HG02678 (cell line): ENCODE results near the gene MSMP.

Experiments
- ATAC-seq: cut with Tn5 transposase; IDR thresholded peaks from one replicate; pipeline ENCODE4 v1.9.1; 2021; ENCODE audit warnings: mild to moderate bottlenecking, moderate library complexity; ENCODE audit not compliant: unreplicated experiment

Gene MSMP, protein sequence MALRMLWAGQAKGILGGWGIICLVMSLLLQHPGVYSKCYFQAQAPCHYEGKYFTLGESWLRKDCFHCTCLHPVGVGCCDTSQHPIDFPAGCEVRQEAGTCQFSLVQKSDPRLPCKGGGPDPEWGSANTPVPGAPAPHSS

DNA sequence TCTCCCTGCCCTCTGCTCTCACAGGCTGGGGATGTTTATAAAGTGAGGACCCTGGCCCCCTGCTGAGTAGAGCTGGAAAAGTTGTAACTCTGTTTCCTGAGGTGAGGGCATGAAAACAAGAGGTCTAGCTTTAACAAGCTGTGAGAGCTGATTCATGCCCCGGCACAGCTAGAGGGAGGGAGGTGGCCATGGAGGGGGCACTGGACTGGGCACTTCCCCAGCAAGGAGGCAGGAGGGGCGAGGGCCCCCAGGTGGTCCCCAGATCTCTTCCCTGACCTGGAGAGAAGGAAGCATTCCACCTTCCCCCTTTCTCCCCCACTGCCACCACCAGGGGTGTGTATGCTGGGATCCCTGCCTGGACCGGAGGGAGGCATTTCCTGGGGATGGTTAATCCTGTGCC is at the start of gene MSMP:
MSMP (minus strand) TSS at position 13 of the 400 bp plus-strand sequence. CDS start 147 bp downstream, outside the sequence.
- no peak for ATAC-seq

DNA sequence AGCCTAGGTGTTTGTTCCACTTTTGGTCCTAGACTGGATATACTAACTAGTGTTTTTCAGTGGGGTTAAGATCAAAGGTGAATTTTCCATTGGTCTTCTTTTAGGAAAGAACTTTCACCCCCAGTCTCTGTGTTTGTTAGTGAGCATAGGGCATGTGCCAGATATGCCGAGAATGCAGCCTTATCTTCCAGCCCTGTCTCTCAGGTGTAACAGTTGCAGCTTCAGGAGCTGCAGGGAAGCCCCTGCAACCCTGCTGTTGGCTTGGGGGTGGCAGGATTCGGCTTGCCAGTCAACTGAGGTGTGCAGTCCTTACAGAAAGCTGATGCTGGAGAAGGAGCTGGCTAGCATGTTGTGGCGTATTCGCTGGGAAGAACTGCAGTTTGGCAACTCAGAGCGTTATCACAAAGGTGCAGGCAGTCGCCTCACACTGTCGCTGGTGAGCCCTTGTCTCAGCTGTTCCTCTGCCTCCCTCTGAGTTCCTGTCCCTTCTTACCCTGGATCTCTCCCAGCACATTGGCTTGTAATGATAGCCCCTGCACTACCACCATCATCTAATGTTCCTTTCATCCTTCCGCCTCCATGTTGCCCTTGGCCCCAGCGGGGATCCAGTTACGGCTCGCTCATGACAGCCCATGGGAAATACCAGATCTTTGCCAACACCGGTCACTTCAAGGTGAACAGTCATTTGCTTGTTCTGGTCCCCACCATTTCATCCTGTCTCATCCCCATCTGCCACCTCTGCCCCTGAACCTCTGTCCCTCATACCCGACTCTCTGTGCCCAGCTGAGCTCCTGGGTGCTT is 47.5 kb upstream of the MSMP start:
- no peak for ATAC-seq

DNA sequence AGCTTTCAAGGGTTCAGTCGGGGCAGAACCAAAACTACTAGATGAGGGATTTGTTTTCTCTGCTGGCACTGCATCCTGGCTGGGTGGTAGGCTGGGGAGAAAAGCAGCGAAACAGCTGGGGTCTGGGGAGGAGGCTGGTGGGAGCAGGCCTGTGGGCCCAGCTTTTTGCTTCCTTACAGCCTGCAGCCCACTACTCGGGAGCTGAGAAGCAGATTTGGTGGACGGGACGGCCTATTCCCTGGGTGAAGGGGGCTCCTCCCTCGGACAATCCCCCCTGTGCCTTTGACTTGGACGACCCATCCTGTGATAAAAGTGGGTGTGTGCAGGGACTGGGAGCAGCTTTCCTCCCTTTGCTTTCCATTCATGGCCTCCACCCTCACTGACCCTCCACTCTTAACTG is 46.5 kb upstream of the MSMP start:
- no peak for ATAC-seq

DNA sequence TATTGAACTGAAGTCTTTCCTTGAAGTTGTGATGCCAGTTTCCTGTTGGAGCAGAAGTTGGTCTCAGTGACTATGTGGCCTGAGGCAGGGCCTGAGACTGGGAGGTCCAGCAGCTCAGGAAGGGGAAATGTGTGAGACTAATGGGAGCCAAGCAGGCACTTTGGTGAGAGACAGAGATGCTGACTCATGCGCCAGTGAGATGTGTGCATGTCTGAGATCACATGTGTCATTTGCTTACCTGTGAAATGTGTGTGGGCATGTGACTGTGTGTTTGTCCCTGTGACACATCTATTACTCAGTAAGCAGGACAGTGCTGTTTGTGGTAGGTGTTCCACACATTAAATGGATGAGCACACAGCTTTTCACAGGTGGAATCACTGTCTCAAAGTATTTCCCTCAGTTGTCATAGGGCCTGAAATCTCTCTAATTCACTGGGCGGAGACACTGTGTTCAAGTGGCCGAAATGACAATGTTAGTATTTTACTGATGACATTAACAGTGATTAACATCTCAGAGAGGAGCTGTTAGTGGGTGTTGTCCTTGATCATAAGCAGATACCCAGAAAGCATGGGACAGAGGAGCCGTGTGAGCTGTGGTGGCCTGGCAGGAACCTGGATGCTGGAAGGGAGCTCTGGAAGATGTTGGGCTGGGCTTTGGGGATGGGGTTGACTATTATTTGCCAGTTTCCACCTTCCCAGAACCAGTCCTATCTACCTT is 44.7 kb upstream of the MSMP start:
- ATAC-seq: no peak

DNA sequence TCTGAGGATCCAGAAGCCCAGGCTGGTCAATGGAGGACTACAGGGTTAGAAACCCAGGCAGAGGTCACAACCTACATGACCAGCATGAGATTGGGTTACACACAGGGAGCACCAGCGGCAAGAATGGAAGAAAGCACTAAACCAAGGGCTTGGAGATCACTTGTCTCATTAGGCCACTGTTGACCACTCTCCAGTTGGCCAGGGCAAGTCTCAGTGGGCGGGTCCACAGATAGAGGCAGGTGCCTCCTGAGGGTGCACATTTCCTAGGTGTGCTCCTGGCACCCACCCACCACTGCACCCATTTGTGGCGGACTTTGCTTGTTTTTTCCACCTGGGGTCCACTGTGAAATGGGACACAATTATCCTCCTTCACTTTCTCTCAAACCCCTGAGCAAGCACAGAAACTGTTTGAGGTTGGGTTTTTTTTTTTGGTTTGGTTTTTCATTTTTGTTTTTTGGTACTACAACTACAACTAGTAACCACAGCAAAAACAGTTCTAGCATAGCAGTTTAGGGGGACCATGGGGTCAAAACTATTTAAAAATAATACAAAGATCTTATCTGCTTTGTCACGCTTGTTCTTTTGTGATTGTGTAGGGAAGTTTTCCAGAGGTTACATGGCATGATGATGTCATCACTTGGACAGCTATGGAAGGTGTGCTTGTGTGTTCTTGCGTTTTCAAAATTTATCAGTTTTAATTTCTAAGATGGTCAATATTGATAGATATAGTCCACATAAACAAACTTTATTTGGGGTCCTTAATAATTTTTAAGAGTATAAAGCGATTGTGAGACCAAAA is 43.4 kb upstream of the MSMP start:
- ATAC-seq: no peak

DNA sequence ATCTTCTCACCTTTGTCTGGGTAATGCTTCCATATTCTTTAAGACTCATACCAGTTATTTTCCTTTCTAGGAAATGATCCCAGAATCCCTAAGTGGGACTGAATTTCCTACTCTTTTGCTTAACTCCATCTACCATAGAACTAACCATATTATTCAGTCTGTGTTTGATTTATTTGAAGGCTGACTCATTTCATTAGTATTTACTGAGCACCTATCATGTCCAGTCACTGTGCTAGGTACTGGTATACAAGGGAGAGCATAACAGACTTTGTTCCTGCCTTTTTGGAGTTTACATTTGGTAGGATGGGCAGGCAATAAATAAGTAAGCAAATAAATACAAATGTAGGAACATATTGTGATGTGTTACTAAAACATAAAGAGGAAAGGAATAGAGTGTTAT is 41.6 kb upstream of the MSMP start:
- no peak for ATAC-seq

DNA sequence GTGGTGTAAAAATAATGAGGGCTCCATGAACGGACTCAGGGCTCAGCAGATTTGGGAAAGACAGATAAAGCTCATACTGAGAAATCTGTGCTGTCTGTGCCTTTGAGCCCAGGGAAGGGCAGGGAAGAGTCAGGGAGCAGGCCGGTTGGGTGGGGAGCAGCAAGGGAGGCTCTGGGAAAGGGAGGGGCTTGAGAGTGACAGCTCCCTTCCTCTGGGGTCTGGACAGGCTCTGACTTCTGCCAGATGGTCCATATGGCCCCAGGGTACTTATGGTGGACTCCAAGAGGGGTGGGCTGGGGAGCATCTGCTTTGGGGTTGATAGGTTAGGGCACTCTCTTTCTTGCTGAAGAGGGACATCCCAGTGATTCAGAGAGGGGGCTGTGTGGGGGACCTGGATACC is 39.4 kb upstream of the MSMP start:
- no peak for ATAC-seq

DNA sequence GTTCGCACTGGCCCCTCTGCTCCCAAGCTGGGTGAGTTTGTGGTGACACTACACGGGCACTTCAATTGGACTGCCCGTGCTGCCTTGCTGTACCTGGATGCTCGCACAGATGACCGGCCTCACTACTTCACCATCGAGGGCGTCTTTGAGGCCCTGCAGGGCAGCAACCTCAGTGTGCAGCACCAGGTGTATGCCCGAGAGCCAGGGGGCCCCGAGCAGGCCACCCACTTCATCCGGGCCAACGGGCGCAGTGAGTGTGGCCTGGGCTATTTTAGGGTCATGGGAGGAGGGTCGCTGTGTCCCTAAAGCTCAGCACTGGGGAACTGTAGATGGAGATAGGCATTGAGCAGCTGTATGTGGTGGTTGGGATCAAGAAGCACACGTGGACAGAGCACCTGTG is 38.8 kb upstream of the MSMP start:
- no peak for ATAC-seq

DNA sequence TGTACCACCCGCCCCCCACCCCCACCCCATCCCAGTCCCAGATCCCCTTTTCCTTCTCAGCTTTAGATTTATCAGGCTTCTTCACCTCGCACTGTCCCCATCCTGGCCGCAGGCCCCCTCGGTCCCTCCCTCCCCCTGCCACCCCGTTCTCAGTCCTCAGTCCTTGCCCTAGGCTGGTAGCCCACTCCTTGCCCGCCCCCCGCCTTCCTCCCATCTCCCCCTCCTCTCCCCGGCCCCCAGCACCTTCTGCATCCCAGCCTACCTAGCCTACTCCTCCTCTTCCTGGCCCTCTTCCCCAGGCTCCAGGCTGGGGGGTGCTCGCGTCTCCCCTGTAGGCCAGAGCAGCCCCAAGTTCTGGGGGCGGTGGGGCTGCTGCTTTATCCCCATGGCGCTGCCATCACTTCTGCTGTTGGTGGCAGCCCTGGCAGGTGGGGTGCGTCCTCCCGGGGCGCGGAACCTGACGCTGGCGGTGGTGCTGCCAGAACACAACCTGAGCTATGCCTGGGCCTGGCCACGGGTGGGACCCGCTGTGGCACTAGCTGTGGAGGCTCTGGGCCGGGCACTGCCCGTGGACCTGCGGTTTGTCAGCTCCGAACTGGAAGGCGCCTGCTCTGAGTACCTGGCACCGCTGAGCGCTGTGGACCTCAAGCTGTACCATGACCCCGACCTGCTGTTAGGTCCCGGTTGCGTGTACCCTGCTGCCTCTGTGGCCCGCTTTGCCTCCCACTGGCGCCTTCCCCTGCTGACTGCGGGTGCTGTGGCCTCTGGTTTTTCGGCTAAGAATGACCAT is 38.1 kb upstream of the MSMP start:
- ATAC-seq: no peak

DNA sequence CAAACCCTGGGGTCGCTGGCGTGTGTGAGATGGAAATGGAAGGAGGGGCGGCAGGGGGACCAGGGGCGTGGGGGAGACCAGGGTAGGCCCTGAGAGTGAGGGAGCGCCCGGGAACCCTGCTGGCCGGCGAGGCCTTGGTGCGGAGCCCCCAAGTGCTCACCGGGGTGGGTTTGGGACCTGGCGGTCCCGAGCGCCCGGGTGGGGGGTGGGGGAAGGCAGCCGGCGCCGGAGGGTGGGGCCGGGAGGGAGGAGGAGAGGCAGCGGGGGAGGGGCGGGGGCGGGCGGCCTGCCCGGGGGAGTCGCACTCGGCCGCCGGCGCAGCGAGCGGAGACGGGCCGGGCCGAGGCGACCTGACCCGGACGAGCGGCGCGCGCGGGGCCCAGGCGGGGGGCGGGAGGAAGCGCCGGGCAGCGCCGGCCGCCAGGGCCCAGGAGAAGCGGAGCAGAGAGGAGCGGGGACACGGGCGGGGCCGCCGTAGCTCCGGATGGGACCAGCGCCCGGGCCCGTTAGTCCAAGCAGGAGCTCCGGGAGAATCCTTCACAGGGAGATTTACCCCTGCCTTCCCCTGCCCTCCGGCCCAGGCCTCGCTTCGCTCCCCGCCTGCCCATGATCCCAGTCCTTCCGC is 37.3 kb upstream of the MSMP start, which contains the start of gene NPR2:
NPR2 (plus strand) TSS at position 295 of the 625 bp plus-strand sequence. CDS start 818 bp downstream, outside the sequence.
- ATAC-seq: no peak

DNA sequence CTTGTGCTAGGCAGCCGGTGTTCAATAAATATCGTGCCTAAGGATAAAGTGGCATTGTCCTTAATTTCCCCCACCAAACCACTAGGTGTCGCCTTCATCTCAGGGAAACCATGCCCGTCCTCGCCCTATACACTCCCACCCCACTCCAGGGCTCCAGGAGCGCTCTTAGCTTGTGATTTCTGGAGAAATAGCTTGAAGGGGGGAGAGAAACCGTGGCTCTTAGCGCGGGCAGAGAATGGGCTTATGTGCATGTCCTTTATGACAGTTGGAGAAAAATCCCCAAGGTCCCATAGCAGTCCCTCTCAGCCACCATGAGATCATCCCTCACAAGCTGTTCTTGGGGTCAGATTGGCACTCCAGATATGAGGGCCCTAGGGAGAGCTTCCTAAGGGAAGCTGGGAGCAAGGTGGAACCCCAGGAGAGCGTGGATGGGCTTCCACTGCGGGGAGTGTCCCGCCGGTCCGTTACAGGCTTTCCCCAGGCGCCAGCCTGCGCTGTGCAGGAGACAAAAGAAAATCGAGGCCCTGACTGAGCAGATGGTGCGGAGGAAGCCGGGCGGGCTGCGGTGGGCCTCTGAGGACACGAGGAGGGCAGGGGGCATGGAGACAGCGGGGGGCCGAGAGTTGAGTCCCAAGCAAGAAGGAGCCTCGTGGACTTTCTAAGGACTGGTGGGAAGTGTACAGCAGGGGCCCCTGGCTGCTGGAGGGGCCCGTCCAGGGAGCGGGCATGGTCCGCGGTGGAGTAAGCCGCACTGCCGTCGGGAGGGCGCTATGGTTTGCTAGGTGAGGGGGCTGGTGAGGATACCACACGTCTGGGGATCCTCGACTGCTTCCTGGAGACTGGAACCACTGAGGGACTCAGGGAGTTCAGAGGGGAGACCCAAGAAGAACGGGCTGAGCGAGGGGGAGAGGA is 36.6 kb upstream of the MSMP start:
- ATAC-seq: peak; percentile 67

DNA sequence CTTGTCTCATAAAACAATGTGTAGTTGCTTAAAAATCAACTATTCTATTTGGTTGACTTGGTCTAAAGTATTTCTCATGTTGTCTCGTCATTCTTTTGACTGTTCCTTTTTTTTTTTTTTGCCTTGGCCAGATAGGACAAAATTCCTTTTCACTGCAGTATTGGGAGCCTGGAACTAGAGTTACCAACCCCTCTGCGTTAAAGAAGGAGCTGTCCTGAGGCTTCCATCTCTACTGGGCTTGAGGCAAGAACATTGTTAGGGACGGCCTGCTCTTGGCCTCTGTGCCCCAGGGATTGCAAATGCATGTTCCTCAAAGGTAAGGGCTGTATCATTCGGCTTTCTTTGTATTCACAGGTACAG is 35.9 kb upstream of the MSMP start:
- ATAC-seq: no peak

DNA sequence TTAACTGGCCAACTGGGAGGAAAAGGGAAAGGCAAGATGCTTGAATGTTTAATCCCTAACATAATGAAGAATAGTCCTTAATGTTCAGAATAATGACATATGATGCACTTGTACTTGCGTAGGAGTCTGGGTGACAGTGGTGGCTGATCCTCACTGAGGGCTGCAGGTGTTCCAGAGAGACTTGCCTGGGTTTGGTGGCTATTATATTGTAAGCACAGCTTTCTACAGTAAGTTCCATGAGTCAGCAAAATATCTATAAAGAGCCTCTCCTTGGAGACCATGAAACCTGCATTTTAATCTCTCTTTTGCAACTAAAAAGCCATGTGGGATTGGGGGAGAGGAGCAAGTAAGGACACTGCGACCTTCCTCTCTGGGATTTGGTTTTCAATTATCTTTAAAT is 35.5 kb upstream of the MSMP start:
- no peak for ATAC-seq

DNA sequence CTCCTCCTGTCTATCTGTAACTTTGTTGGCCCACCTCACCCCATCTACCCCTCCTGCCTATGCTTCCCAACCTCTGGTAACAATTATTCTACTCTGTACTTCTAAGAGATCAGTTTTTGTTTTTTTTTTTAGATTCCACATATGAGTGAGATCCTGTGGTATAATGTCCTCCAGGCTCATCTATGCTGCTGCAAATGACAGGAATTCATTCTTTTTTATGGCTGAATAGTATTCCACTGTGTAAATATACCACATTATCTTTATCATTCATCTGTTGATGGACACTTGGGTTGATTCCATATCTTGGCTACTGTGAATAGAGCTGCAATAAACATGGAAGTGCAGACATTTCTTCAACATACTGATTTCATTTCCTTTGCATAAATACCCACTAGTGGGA is 29.3 kb upstream of the MSMP start:
- ATAC-seq: no peak

DNA sequence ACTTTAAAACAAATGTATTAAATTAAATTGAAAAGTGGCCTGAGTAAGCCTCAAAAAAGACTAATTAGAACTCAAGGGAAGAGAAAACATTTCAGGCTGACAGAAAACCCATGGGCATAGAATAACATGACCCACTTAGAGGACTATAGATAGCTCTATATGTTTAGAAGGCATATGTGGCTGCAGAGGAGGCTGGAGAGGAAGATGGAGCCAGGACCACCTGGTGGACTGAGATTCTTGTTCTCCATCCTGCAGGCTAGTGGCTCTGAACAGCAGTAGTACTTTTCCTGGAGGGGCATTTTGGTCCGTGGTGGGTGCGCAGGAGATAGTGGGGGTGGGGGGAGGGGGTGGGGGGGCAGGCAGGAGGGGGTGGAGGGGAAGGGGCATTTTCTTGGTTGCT is 27.0 kb upstream of the MSMP start:
- no peak for ATAC-seq

DNA sequence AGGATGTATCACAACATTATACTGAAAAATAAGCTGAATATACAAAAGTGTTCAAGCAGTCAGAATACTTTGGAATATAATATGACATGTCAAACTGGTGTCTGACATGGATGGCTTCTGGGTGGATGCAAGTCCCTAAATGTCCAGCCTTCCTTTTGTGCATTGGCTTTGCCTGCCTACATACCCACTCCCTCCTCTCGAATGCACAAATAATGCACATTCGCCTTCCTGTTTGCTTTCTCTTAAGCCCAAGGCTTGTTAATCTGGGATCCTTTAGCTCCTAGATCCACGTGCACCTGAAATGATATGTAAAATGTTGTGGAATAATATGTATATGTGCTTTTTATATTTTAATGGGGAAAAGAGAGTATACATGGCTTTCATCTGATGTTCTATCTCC is 24.4 kb upstream of the MSMP start:
- no peak for ATAC-seq

DNA sequence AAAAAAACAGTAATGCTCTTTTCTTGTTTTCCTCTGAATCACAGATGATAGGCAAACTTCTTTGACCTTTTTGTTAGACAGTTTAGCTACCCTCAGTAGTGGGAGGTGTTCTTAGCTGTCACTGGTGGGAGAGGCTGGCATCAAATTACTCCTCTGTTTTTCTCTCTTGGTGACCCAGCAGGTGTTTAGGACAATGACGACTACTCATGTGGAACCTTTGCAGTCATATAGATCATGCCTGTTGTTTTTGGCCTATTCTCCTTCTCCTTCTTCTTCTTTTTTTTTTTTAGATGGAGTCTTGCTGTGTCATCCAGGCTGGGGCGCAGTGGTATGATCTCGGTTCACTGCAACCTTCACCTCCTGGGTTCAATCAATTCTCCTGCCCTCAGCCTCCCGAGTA is 21.9 kb upstream of the MSMP start:
- no peak for ATAC-seq

DNA sequence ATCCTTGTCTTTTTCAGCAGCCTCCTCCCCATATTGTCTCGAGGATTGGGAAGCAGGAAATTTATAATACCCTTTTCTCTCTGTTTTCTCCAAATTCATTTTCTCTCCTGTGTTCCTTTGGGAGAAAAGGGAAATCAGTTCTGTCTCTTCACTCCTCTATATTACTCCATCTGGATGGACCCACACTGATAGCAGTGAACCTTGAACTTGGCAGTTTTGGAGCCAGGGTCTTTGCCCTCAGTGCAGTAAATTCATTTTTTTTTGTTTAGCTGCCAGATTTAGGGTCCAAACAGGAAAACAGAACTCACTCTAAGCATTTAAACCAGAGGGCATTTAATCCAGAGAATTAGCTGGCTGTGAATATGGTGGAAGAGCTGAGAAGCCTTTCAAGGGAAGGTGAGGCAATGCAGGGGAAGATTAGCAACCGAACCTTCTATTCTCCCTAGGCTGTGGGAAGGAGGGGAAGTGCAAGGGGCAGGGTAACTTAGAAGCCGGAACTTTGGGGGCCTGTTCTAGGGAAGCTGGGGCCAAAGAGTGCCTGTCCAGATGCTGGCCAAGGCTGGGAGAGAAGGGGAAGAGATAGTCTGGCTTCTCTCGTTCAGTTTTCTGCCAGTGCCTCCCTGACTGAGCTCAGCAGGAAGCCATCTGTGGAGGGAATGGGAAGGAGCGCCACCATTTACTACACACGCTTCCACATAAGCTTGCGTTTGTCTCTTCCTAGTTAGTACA is 21.0 kb upstream of the MSMP start:
- ATAC-seq: no peak
